Medulla oblongata (tissue), 1 donor: Measurements from ENCODE around the gene SPTBN1.

Experiments
- DNase-seq: peaks from one replicate; pipeline ENCODE4 v3.0.0-alpha.2; 2015; ENCODE audit errors: extremely low spot score

SPTBN1 gene

GRCh38 chr2:54455563-54456361 lies at the start of gene SPTBN1:
SPTBN1 (plus strand) TSS chr2:54456327; CDS start chr2:54526419, 70,092 bp downstream.
- DNase-seq, result peak; percentile 89

DNA sequence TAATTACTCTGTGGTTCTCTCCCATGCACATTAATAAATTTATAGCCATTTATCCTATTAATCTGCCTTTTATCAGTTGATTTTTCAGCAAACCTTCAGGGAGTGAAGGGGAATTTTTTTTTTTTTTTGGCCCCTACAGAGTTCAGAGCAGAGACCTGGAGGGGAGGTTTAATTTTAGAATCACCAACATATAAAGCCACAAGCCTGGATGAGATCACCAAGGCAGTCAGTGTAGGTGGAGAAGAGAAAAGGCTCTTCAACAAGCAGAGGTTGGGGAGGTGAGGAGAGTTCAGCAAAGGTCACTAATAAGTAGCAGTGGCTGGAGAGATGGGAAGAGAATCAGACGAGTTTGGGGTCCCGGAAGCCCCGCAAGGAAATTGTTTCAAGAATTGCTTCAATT lies 48.4 kb upstream of the SPTBN1 start:
- no peak for DNase-seq

- DNase-seq, result no peak
Measured at GRCh38 chr2:54408288-54408687, 47.8 kb upstream of the SPTBN1 start.

GRCh38 chr2:54409752-54410151 lies 46.4 kb upstream of the SPTBN1 start:
- peak; percentile 86 for DNase-seq

GRCh38 chr2:54411801-54412354 lies 44.2 kb upstream of the SPTBN1 start:
- no peak for DNase-seq

DNA sequence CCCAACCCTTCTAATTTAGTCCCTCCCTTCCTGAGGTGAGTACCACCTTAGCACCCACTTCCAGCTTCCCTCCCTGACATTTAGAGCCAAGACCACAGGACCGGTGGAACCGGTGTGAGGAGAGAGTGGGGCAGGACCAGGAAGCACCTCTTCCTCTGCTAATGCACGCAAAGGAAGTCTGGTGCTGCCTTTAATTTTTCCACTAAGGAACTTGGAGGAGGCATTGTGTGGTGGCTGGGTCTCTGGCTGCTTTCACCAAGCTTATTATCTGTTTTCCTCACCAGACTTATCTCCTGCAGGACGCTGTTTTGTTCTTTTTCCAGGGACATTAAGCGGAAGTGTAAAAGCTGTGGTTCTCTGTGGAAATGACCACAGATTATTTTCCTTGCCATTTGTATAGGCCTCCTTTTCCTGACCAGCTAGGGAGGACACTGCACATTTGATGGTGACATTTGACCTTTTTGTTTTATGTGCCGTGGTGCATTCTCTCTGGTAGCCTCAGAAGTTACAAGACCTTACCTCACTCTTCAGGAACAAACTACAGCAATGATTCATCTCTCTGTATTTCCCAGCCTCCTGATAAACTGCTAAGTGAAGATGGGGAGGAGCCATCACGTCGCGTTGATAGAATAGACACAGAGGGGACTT lies 39.8 kb upstream of the SPTBN1 start:
- no peak for DNase-seq

GRCh38 chr2:54416938-54417337 lies 39.2 kb upstream of the SPTBN1 start:
- no peak for DNase-seq

DNA sequence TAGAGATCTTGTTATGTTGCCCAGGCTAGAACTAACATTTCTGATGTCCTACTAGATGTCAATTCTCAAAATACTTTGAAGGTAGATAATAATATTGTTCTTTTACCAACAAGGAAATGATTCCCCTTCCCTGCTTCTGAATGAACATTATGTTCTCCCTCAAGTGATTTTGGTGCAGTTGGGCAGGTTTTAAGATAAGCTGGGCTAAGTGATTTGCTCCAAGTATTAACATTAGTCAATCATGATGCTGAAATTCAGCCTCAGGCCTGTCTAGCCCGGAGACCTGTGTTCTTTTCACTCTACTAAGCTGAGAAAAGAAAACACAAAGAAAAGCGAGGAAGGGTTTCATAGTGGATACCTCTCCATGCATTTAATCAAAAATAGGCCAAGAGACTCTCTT lies 38.5 kb upstream of the SPTBN1 start:
- DNase-seq, result no peak

- DNase-seq, result no peak
Measured at GRCh38 chr2:54419388-54419787, 36.7 kb upstream of the SPTBN1 start.

DNA sequence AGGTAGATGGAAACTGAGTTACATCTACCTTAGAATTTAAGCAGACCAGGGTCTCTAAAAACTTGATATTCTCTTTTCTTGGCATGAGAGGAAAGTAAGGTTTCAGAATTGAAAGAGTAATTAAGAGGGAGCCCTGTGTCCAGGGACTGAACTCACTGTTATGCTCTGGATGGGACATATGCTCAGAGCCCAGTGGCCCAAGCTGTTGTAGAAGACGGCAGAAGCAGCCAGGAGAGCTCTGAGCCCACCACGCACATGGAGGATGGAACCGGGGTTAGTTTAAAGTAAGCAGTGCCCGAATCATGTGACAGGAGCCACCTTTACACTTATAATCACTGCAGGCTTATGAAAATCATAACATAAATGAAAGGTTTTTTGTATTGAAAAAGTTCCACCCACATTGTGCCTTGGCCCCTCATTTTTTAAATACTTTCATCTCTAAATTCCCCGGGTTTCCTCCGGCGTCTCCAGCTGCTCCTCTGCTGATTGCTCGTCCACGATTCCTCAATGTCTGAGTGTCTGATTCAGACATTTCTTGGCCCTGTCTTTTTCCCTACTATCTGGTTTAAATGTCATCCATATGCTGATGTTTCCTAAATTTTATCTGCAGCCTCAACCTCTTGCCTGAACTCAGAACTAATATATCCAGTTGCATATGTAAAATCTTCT lies 36.1 kb upstream of the SPTBN1 start:
- no peak for DNase-seq

- DNase-seq, result no peak
Measured at GRCh38 chr2:54420524-54421172, 35.5 kb upstream of the SPTBN1 start.

DNA sequence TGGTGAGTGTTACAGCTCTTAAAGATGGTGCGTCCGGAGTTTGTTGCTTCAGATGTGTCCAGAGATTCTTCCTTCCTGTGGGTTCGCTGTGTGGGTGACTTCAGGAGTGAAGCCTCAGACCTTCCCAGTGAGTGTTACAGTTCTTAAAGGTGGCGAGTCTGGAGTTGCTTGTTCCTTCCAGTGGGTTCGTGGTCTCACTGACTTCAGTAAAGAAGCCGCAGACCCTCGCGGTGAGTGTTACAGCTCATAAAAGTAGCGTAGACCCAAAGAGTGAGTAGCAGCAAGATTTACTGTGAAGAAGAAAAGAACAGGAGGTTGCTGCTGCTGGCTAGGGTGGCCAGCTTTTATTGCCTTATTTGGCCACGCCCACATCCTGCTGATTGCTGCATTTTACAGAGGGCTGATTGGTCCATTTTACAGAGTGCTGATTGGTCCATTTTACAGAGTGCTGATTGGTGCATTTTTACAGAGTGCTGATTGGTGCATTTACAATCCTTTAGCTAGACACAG lies 34.0 kb upstream of the SPTBN1 start:
- no peak for DNase-seq

DNA sequence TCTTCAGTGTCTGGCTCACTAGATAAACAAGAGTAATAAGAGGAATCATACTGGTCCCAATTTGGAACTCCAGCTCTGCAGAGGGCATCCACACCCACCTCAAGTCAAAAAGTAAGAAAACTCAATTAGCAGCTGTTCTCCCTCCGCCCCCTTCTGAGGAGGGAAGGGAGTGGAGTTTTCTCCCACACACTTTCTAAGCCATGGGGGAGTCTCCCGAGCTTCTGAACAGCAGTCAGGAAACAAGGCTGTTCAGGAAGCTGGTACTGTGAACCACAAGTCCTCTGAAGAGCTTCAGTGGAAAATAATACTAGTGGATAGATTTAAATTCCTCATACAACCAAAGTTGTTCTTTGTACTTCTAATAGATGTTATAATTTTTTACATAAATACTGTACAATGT lies 32.9 kb upstream of the SPTBN1 start:
- DNase-seq, result no peak

DNA sequence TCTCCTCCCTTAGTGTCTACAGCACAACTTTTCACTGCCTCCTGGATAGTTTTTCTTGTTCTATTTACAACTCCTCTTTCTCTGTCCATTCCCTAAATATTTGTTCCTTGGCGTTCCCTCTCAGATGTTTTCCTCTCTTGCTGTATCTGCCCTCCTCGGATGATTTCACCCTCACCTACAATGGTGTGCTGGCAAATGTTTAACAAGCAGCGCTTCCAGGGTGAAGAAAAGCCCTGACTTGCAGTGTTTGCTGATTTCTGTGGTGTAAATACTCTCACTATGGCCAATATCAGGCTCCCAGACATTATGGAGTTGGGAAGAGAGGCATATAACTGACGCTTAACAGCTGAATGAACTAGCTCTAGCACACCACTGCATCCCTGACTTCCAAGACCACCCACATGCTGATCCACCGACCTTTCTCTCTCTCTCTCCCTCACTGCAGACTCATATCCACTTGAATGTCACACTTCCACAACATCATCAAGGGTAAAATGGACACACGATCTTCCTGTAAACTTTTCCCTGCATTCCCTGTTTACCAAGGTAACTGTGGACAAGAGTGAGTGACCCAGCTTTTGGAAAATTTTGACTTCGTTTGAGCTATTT lies 31.5 kb upstream of the SPTBN1 start:
- DNase-seq, result no peak

DNA sequence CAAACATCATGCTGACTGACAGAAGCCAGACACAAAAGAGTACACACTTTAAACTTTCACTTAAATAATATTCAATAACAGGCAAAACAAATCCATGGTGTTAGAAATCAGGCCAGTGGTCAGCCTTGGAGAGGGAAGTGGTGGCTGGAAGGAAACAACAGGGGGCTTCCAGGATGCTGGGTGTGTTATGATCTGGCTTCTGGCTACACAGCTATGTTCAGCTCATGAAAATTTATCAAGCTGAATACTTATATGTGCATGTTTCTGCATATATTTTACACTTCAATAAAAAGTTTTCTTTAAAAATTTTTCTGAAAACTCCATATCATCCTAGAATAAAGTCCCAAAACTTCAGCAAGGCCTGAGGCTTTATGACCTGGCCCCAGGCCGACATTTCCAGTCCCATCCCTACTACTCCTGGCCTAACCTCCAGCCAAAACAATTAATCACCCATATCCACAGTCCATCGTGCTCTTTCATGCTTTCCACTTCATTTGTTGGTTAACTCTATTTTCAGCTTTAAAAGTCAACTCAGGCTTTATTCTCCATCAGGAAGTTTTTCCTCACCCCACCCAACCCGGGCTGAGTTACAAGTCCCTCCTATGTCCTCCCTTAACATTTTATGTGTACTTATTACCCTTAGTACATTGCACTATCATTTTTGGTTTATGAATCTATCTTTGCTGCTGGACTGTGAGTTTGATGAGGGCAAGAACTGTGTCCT lies 27.9 kb upstream of the SPTBN1 start:
- no peak for DNase-seq

GRCh38 chr2:54429054-54429453 lies 27.1 kb upstream of the SPTBN1 start:
- DNase-seq, result no peak

- DNase-seq, result no peak
Measured at GRCh38 chr2:54429811-54430551, 26.1 kb upstream of the SPTBN1 start.

GRCh38 chr2:54430649-54431048 lies 25.5 kb upstream of the SPTBN1 start:
- no peak for DNase-seq

DNA sequence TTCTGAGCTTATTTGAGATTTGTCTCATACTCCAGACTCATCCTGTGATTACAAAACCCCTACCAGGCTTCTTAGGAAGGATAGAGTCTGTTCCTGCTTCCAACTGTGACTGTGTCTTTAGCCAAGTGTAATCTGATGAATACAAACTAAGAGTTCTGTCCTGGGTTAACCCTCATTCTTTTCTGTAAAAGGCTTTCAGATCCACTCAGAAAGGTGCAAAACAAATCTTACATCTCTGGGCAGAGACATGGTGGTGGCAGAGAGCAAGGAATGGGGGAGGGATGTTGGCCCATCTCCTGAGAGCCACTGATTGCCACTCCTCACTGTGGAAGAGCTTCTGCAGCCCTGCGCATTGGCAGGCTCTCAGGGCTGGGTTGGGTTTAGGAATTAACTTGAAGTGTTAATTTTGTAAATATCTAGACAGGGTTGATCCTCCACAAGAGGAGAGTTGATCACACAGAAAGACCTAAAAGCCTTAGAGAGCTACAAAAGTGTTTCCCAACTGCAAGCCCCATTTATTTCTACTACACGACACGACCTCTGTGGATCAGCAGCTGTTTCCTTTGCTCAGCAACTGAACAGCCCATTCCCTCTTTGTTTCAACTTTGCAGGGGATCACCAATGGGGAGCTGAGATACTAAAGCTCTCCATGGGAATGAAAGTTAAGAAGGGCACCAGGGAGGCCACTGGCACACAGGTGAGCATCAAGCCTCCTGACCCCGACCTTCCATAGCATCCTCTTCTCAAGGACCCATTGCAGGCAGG lies 23.7 kb upstream of the SPTBN1 start:
- DNase-seq, result peak; percentile 52
